HG03280 (cell line): ENCODE data around the gene MREG.
"Not testable (repeated sequence)": the region's sequence is repeated elsewhere in the genome, so short reads cannot be mapped to it uniquely, and the experiment has no call there.

ENCODE experiments used
- ATAC-seq: cut with Tn5 transposase; IDR thresholded peaks from one replicate; pipeline ENCODE4 v1.9.1; 2021; ENCODE audit warnings: mild to moderate bottlenecking, moderate library complexity; ENCODE audit not compliant: unreplicated experiment

Gene MREG

GRCh38 chr2:215994911-215995310 lies 18.4 kb downstream of the MREG start:
- ATAC-seq = no peak

- not testable (repeated sequence) for ATAC-seq
Observed at GRCh38 chr2:215988556-215989207, 24.7 kb downstream of the MREG start.

GRCh38 chr2:215985257-215985656 lies 28.1 kb downstream of the MREG start:
- no peak for ATAC-seq

- no peak for ATAC-seq
Observed at GRCh38 chr2:215984661-215985060, 28.7 kb downstream of the MREG start.

DNA sequence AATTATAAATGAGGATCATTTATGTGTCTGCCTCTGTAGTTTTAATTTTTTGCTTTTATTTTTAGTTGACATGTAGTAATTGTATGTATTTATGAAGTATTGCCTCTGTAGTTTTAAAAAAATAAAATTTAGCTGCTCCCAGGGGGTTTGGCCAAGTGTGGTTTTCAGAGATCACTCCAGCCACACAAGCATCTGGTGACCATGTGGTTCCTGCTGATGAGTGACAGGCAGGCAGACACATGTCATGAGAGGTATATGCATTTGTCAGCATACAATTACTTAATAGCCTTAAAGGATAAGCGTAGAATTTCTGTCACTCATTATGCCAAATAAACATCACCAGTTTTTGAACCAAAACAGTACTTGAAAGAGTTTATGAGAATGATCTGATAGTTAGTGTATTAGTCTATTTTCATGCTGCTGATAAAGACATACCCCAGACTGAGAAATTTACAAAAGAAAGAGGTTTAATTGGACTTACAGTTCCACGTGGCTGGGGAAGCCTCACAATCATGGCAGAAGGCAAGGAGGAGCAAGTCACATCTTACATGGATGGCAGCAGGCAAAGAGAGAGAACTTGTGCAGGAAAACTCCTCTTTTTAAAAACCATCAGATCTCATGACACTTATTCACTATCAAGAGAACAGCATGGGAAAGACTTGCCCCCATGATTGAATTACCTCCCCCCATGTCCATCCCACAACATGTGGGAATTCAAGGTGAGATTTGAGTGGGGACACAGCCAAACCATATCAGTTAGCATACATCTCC lies 29.6 kb downstream of the MREG start:
- ATAC-seq = peak; percentile 43

DNA sequence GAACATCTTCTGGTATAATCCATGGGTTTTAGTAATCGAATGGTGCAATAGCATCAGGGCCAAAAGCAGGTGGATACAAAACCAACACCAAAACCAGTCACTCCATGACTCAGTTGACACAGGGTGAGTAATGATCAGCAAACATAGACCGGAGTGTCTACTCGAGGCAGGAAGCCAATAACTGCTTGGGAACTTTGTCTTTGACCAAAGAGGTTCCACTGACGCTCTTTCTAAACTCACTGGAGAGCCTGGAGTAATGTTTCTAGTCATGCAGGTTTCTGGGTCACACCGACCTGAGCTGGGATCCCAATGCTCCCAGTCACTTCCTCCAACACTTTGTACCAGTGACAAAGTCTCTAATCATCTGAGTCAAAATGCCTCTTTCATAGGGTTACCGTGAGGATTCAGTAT lies 30.9 kb downstream of the MREG start:
- ATAC-seq = peak; percentile 58

DNA sequence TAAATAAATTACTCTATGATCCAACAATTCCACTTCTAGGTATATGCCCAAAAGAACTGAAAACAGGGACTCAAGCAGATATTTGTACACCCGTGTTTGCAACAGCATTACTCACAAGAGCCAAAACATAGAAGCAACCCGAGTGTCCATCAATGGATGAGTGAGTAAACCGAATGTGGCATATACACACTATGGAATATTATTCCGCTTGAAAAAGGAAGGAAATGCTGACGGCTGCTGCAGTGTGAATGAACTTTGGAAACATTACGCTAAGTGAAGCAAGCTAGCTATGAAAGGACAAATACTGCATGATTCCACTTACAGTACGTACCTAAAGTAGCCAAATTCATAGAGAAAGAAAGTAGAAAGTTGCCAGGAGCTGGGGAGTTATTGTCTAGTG lies 32.2 kb downstream of the MREG start:
- no peak for ATAC-seq

GRCh38 chr2:215979620-215980019 lies 33.7 kb downstream of the MREG start:
- ATAC-seq = peak; percentile 69

- ATAC-seq = no peak
Observed at GRCh38 chr2:215974700-215975429, 38.5 kb downstream of the MREG start.

GRCh38 chr2:215973954-215974699 lies 39.2 kb downstream of the MREG start:
- ATAC-seq = no peak

- ATAC-seq = no peak
Observed at GRCh38 chr2:215973145-215973792, 40.1 kb downstream of the MREG start.

GRCh38 chr2:215971671-215972070 lies 41.7 kb downstream of the MREG start:
- no peak for ATAC-seq

- not testable (repeated sequence) for ATAC-seq
Observed at GRCh38 chr2:215970894-215971293, 42.5 kb downstream of the MREG start.

GRCh38 chr2:215970425-215970824 lies 42.9 kb downstream of the MREG start:
- ATAC-seq = no peak

- ATAC-seq = no peak
Observed at GRCh38 chr2:215969131-215969841, 44.1 kb downstream of the MREG start.

DNA sequence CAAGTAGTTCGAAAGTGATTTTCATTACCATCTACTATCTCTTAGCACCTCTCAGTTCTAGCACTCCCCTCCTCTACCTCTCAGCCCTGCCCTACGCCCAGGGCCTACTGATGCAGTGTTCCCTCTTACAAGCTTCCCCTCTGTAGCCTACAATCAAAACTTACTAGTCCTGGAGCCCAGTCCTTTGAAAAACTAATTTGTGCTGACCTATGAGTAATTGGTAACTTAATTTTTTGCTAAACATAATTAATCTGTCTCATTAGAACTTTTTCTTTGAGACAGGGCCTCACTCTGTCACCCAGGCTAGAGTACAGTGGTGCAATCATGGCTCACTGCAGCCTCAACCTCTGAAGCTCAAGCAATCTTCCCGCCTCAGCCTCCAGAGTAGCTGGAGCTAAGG lies 44.9 kb downstream of the MREG start:
- ATAC-seq = no peak

GRCh38 chr2:215967590-215968378 lies 45.6 kb downstream of the MREG start:
- no peak for ATAC-seq

- ATAC-seq = no peak
Observed at GRCh38 chr2:215966951-215967350, 46.4 kb downstream of the MREG start.

DNA sequence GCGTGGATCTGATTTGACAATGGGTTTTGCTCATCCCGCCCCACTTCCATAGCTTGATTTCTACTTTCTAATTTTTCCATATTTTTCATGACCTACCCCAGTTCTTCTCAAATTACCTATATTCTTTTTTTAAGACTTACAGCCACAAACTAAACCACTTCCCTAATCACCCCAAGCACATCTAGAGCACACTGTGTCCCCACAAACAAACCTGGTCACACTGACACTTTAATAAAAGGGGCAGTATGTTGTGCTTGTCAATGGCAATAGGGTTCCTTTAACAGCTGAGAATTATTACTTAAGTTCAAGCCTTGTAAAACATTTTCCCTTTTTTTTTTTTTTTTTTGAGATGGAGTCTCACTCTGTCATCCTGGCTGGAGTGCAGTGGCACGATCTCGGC lies 47.1 kb downstream of the MREG start:
- ATAC-seq = no peak
